ENCODE data around the gene ENGASE.

The ENGASE gene

GRCh38 chr17:79033046-79033616, 41.5 kb upstream of the ENGASE start:
- Histone ChIP-seq H2AFZ (ENCODE audit: low read length) (no peak overlapping the region), H3K9me2 (ENCODE audit: low read depth, low read length) (no peaks in the 10 kb centered on the region), H3K27me3 (ENCODE audit: insufficient read depth, low read length) (no peaks in the 10 kb centered on the region), H3K36me3 (ENCODE audit: insufficient read depth, low read length) (no peaks in the 10 kb centered on the region), H3K4me3 (ENCODE audit: low read depth, low read length, poor library complexity, severe bottlenecking) (no peak overlapping the region), H3K9me3 (ENCODE audit: low read length) (no peaks in the 10 kb centered on the region), H3K27ac (ENCODE audit: low read depth, low read length, poor library complexity, severe bottlenecking) (no peak overlapping the region), H3K4me1 (ENCODE audit: insufficient read depth, low read length, severe bottlenecking) (no peaks in the 10 kb centered on the region), H3K9ac (ENCODE audit: low read length) (no peak overlapping the region), H3K4me2 (ENCODE audit: low read length) (no peak overlapping the region), H3F3A (ENCODE audit: insufficient read depth, low read length) (no peaks in the 10 kb centered on the region), H4K20me1 (ENCODE audit: insufficient read depth, low read length) (no peaks in the 10 kb centered on the region), H3K79me2 (ENCODE audit: insufficient read depth, low read length) (no peaks in the 10 kb centered on the region)
- TF ChIP-seq EZH2 (IDR thresholded peaks at IDR 0.05; ENCODE audit: borderline replicate concordance, low read length) (no peak), CTCF (IDR thresholded peaks at IDR 0.05; ENCODE audit: low read length) (no peak)

- Histone ChIP-seq H3K36me3 (ENCODE audit: insufficient read depth, low read length) (no peaks in the 10 kb centered on the region), H4K20me1 (ENCODE audit: insufficient read depth, low read length) (no peaks in the 10 kb centered on the region), H3K4me3 (ENCODE audit: low read depth, low read length, poor library complexity, severe bottlenecking) (no peak overlapping the region), H3K79me2 (ENCODE audit: insufficient read depth, low read length) (no peaks in the 10 kb centered on the region), H3K4me1 (ENCODE audit: insufficient read depth, low read length, severe bottlenecking) (no peaks in the 10 kb centered on the region), H3K27me3 (ENCODE audit: insufficient read depth, low read length) (no peaks in the 10 kb centered on the region), H2AFZ (ENCODE audit: low read length) (no peak overlapping the region), H3F3A (ENCODE audit: insufficient read depth, low read length) (no peaks in the 10 kb centered on the region), H3K9me3 (ENCODE audit: low read length) (no peaks in the 10 kb centered on the region), H3K9ac (ENCODE audit: low read length) (no peak overlapping the region), H3K27ac (ENCODE audit: low read depth, low read length, poor library complexity, severe bottlenecking) (no peak overlapping the region), H3K4me2 (ENCODE audit: low read length) (no peak overlapping the region), H3K9me2 (ENCODE audit: low read depth, low read length) (no peaks in the 10 kb centered on the region)
- TF ChIP-seq EZH2 (IDR thresholded peaks at IDR 0.05; ENCODE audit: borderline replicate concordance, low read length) (no peak), CTCF (IDR thresholded peaks at IDR 0.05; ENCODE audit: low read length) (no peak)
These were observed 40.7 kb upstream of the ENGASE start for GRCh38 chr17:79033741-79034501.

DNA sequence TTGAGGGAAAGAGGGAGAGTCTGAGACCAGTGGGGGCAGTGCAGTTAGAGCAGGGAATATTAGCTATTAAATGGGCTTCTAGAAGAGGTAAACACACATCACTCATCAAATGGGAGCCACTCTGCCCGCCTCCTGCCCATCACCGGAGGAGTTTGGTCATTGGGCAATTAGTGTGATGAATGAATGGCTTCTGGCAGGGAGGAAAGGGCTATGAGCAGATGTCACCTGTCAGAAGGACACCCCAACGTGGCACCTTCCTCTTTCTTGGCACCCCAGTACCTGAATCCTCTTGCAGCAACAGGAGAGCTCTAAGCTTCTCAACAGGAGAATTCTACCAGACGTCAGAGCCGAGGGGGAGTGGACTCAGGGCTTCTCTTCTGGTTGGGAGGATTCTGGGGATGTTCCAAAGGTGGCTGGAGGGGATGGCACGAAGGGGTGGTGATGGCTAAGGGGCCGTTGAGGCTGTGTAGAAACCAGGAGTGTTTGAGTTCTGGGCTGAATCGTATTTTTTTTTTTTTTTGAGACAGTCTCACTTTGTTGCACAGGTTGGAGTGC, 39.6 kb upstream of the ENGASE start:
- Histone ChIP-seq H3K36me3 (ENCODE audit: insufficient read depth, low read length) (no peaks in the 10 kb centered on the region), H2AFZ (ENCODE audit: low read length) (no peak overlapping the region), H3K79me2 (ENCODE audit: insufficient read depth, low read length) (no peaks in the 10 kb centered on the region), H3K9me3 (ENCODE audit: low read length) (no peaks in the 10 kb centered on the region), H4K20me1 (ENCODE audit: insufficient read depth, low read length) (no peaks in the 10 kb centered on the region), H3K27ac (ENCODE audit: low read depth, low read length, poor library complexity, severe bottlenecking) (no peak overlapping the region), H3K9ac (ENCODE audit: low read length) (no peak overlapping the region), H3K27me3 (ENCODE audit: insufficient read depth, low read length) (no peaks in the 10 kb centered on the region), H3F3A (ENCODE audit: insufficient read depth, low read length) (no peaks in the 10 kb centered on the region), H3K4me3 (ENCODE audit: low read depth, low read length, poor library complexity, severe bottlenecking) (no peak overlapping the region), H3K9me2 (ENCODE audit: low read depth, low read length) (no peaks in the 10 kb centered on the region), H3K4me2 (ENCODE audit: low read length) (no peak overlapping the region), H3K4me1 (ENCODE audit: insufficient read depth, low read length, severe bottlenecking) (no peaks in the 10 kb centered on the region)
- no peak for TF ChIP-seq EZH2 (IDR thresholded peaks at IDR 0.05; ENCODE audit: borderline replicate concordance, low read length)
- no peak for TF ChIP-seq CTCF (IDR thresholded peaks at IDR 0.05; ENCODE audit: low read length)

Data from OCI-LY1 (cell line).